Jurkat, Clone E6-1 (cell line): ENCODE data around the gene TYW1B.
"Not testable (repeated sequence)": the region's sequence is repeated elsewhere in the genome, so short reads cannot be mapped to it uniquely, and the experiment has no call there.

ENCODE experiments used
- DNase-seq: peaks from one replicate; pipeline ENCODE4 v3.0.0-alpha.2; 2011; ENCODE audit warnings: low read depth, low spot score
- H3K4me3 ChIP-seq: 2 replicates; pipeline ENCODE4 v1.5.1; 2011; ENCODE audit warnings: mild to moderate bottlenecking, low read length, control low read depth, moderate library complexity

The TYW1B gene

DNA sequence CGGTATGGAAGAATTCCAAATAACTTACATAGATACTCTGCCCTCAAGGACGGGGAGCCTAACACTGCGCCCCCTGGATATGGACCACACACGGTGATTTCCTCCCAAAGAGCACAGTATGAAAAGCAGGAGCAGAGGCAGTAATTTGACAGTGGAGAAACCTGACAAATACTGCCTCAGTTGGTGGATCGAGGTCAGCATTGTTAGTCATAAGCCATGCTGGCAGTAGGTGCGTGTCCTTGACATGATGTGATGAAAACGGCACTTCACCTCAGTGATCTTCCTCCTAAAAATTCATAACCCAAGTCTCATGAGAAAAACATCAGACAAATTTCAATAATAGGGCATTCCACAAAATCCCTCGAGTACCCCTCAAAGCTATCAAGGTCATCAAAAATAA, 224.5 kb downstream of the TYW1B start:
- not testable (repeated sequence) for DNase-seq, H3K4me3 ChIP-seq

DNA sequence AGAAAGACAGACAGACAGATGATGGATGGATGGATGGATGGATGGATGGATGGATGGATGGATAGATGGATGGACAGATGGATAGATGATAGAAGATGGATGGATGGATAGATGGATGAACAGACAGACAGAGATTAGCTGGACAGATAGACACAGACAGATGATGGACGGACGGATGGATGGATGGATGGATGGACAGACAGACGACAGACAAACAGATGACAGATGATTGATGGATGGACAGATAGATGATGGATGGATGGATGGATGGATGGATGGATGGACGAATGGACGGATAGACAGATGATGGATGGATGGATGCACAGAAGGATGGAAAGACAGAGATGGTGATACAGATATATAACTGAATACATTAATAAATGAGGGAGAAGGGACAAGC, 224.9 kb downstream of the TYW1B start:
- H3K4me3 ChIP-seq: no peak overlapping the region
- DNase-seq: no peak

DNA sequence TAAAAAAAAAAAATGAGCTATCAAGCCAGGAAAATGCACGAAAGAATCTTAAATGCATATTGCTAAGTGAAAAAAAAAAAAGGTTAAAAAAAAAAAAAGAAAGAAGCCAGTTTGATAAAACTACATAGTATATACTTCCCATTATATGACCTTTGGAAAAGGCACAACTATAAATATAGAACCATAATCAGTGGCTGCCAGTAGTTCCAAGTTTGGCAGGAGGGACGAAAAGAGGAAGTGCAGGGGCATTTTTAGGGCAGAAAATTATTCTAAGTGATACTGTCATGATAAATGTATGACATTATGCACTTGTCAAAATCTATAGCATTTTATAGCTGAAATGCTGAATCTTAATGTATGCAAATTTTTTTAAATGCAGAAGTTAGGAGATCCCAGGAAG, 226.3 kb downstream of the TYW1B start:
- DNase-seq, H3K4me3 ChIP-seq: not testable (repeated sequence)

DNA sequence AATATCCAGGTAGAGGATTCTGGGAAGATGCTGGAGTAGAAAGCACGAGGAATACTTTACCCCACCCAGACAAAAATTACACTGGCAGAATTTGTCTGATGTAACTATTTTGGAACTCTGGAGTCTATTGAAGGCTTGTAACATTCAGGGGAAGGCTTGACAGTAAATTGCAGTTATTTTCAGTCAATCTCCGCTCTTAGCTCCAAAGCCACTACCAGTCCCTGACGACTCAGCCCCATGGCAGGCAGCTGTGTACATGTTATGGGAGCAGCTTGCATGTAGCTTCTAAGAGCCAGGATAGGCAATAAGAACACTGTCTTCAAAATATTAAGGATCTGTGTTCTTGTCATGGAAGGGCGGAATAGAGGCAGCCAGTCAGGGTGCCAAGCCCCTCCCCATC, 238.0 kb downstream of the TYW1B start:
- H3K4me3 ChIP-seq, DNase-seq: not testable (repeated sequence)

DNA sequence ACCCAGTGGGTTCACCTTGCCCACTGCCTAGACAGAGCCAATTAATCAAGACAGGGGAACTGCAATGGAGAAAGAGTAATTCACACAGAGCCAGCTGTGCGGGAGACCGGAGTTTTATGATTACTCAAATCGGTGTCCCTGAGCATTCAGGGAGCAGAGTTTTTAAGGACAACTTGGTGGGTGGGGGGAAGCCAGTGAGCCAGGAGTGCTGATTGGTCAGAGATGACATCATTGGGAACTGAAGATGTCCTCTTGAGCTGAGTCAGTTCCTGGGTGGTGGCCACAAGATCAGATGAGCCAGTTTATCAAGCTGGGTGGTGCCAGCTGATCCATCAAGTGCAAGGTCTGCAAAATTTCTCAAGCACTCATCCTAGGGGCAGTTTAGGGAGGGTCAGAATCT, 240.7 kb downstream of the TYW1B start:
- H3K4me3 ChIP-seq, DNase-seq: not testable (repeated sequence)

DNA sequence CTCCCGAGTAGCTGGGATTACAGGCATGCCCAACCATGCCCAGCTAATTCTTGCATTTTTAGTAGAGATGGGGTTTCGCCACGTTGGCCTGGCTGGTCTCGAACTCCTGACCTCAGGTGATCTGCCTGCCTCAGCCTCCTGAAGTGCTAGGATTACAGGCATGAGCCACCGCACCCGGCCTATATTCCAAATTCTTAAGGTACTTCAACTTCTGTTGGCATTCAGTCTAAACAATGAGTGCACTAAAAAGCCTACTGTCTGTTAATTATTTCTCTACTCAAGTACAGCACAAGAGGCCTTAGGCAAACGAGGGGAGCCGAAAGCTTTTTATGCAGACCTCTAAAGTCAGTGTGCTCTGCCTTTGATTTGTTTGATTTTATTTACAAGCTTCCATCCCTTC, 243.4 kb downstream of the TYW1B start:
- not testable (repeated sequence) for H3K4me3 ChIP-seq, DNase-seq

DNA sequence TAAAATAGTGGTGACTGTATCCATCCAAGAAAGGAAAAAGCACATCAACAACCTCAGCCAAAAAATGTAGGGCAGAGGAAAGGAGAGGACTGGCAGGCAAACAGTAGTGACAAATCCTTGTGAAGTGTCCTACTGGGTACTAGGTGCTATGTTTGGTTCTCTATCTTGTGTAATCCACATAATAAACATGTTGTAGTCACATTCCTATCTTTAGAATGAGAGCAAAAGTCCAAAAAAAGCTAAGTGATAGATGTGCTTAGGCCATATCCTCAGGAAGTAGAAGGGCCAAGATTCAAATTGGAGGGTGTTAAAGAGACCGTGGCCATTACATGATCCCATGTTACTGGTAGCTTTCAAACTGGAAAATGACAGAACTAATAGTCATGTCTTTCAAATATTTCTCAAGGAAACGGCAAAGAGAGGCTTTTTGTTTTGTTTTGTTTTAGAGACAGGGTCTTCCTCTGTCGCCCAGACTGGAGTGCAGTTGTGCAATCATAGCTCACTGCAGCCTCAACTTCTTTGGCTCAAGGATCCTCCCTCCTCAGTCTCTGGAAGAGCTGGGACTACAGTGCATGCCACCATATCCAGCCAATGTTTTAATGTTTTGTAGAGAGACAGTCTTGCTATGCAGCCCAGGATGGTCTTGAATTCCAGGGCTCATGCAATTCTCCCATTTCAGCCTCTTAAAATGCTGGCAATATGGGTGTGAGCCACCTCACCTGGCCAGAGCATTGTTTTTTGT, 244.2 kb downstream of the TYW1B start:
- DNase-seq: not testable (repeated sequence)

DNA sequence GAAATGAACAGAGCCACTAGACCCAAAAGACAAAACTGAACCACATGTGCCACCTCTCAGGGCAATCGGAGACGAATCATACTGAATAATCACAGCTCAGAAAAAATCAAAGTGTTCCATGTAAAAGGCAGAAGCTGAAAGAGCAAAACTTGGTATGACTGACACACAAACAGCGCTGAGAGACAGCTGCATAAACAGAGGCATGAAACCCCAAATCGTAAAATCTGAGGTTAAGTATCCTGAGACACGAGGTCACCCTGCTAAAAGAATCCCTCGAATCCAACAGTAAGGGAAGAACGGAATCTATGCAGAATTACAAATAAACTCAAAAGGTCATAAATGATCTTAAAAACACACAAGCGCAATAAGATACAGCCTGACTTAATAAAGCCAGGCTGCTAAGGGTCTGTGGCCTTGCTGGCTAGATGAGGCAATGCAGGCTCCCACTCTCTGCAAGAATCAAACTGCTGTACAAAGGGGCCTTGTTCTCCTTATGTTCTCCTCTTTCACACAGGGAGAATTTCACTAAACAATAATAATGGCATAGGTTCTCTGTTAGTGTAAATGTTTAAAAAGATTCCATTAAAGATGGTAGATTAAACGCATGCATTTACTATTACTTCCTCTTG, 247.7 kb downstream of the TYW1B start:
- DNase-seq, H3K4me3 ChIP-seq: not testable (repeated sequence)

More for the DNA sequence above, 244.2 kb downstream of the TYW1B start:
- not testable (repeated sequence) for H3K4me3 ChIP-seq

DNA sequence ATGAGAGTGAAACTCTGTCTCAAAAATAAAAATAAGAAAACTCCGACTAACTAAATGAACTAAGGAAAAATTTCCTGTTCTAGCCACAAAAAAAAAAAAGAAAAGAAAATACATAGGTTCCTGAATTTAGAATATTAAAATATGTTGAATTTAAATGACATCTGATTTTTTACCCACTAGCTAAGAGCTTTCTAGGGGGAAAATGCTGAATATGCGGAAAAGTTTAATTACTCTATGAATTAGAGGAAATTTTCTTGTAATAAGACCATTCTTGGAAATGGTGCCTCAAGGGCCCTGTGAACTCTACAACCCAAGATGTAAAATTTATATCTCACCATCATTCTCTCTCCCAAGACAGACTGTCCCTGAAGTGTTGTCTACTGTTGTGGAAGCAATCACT, 250.9 kb downstream of the TYW1B start:
- DNase-seq: no peak
- H3K4me3 ChIP-seq: no peak overlapping the region

DNA sequence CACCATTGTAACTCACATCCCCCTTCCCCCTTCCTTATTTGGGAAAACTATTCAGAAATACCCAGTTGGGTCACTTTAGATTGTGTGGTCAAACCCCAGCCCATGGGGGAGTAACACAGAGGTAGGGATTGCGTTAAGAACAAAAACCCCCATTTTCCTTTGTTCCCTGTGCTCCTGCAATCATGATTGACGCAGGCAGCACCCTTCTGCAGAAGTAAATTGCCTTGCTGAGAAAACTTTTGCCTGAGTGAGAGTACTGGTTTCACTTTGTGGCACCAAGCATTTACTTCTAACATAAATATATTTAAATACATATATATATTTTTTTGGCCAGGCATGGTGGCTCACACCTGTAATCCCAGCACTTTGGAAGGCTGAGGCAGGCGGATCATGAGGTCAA, 266.0 kb downstream of the TYW1B start:
- H3K4me3 ChIP-seq, DNase-seq: not testable (repeated sequence)

DNA sequence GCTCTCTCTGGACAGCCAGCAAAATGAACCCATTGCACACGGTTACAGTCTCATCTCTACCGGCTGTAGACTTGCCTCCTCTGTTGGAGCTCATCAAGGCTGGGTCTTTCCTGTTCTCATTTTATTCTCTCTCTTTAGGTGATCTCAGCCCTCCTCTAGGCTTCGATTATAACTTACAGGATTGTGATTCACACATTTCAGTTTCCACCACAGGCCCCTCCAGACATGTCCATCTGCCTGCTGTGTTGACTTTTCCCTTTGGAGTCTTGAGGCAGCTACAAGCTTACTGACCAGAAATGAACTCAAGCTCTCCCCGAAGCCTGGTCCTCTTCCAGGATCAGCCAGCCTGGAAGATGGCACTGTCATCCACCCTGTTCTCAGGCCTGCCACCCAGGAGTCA, 268.5 kb downstream of the TYW1B start:
- not testable (repeated sequence) for DNase-seq, H3K4me3 ChIP-seq

DNA sequence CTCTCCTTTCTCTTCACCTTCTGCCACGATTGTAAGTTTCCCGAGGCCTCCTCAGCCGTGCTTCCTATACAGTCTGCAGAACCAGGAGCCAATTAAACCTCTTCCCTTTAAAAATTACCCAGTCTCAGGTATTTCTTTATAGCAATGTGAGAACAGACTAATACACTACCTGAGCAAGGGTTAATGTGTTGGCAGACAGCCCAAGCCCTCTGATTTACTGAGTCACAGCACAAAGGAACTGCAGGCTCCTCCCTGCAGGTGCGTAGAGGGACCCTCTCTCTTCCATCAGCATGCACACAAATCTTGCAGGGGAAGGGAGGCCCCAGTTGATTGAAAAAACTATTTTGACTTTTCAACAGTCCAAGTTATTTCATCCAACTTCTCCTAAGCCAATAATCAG, 271.3 kb downstream of the TYW1B start:
- H3K4me3 ChIP-seq, DNase-seq: not testable (repeated sequence)

DNA sequence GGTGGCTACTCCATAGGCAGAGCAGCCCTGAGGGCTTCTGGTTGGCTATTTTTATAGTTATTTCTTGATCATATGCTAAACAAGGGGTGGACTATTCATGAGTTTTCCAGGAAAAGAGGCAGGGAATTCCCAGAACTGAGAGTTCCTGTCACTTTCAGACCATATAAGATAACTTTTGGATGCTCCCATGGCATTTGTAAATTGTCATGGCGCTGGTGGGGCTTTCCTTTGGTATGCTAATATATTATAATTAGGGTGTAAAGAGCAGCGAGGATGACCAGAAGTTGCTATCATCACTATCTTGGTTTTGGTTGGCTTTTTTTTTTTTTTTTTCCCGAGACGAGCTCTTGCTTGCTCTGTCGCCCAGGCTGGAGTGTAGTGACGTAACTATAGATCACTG, 272.8 kb downstream of the TYW1B start:
- DNase-seq, H3K4me3 ChIP-seq: not testable (repeated sequence)

DNA sequence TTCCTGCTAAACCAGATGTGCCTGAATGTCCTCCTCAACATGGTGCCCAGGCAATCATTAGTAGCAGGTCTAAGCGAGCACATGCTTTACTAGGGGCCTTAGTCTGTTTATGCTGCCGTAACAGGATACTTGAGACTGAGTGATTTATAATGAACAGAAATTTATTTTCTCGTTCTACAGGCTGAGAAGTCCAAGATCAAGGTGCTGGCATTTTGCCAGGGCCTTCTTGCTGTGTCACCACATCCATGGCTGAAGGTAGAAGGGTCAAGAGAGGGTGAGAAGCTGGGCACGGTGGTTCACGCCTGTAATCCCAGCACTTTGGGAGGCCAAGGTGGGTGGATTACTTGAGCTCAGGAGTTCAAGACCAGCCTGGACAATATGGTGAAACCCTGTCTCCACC, 273.6 kb downstream of the TYW1B start:
- peak; percentile 5 for DNase-seq

DNA sequence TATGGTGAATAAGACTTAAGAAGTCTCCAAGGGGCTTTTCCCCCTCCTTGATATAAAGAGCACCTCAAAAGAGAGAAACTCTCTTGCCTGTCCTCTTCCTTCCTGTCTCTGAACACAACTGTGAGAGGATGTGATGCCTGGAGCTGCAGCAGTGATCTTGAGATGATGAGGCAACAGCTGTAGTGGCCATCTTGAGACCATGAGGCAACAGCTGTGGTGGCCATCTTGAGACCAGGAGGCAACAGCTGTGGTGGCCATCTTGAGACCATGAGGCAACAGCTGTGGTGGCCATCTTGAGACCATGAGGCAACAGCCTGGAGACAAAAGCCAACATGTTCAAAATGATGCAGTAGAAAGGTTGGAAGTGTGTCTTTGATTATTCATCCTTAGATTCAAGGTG, 277.5 kb downstream of the TYW1B start:
- peak; percentile 8 for DNase-seq
- not testable (repeated sequence) for H3K4me3 ChIP-seq

More for the DNA sequence above, 273.6 kb downstream of the TYW1B start:
- H3K4me3 ChIP-seq: not testable (repeated sequence)

DNA sequence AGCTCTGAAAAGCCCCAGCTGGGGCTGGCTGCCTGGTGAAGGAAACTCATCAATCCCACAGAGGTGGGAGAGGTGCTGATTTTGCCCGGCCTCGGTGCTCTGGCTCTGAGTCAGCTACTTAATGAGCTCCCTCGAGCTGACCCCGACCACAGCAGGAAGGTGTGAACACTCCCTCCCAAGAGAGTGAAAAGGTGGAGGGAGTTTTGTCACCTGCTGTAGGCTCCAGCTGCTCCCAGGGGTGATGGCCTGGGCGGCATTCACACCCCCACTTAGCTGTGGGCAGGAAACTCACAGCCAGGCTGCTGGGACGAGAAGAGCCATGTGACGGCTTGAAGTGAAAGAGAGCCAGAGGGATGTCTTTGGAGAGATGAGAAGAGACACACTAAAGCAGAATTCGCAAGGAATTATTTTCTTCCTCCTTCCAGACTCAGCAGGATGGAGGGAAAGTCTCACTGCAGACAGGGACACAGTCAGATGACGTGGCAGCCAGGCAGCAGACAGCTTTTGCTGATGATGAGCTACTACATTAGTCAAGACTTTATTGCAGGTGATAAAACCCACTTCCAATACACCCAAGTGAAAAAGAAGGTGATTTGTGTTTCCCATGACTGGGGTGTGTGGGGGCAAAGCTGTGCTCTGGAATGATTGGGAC, 281.3 kb downstream of the TYW1B start:
- not testable (repeated sequence) for DNase-seq, H3K4me3 ChIP-seq

DNA sequence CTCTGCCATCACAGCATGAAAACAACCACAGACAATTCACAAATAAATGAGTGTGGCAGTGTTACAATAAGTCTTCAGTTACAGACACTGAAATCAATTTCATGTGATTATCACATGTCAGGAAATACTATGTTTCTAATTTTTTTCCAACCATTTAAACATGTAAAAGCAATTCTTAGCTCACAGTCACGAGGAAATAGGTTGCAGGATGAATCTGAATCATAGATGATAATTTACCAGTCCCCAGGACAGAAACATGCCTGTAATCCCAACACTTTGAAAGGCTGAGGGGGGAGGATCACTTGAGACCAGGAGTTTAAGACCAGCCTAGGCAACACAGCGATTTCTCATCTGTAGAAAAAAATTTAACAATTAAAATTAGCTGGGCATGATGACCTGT, 283.5 kb downstream of the TYW1B start:
- H3K4me3 ChIP-seq, DNase-seq: not testable (repeated sequence)

DNA sequence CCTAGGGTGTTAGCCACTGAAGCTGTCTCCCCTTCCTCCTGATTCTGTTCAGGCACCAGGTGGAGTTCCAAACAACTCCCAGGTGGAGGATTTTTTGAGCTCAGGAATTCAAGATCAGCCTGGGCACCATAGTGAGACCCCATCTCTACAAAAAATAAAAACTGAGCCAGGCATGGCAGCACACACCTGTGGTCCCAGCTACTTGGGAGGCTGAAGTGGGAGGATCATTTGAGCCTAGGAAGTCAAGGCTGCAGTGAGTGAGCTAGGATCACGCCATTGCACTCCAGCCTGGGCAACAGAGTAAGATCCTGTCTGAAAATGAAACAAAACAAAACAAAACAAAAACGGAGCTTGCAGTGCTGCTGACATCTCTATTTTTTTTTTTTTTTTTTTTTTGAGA, 287.1 kb downstream of the TYW1B start:
- no peak for DNase-seq
- H3K4me3 ChIP-seq: no peak overlapping the region

DNA sequence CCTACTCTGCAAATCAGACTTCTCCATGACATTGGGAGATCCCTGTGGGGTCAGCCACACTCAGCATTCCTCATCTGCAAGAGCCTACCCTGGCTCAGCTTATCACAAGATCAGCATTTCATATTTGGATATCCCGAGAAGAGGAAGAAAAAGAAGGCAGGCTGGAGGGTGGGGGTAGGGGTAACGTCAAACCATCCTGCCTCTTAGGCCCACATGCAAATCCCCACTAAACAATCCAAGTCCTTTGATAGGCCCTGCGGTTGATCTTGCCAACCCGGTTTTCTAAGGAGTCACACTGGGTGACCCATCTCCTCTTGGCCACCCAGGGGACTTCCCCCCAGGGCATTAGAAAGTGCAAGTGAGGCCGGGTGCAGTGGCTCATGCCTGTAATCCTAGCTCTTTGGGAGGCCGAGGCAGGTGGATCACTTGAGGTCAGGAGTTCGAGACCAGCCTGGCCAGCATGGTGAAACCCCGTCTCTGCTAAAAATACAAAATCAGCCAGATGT, 287.8 kb downstream of the TYW1B start:
- H3K4me3 ChIP-seq: no peak overlapping the region
- DNase-seq: no peak

DNA sequence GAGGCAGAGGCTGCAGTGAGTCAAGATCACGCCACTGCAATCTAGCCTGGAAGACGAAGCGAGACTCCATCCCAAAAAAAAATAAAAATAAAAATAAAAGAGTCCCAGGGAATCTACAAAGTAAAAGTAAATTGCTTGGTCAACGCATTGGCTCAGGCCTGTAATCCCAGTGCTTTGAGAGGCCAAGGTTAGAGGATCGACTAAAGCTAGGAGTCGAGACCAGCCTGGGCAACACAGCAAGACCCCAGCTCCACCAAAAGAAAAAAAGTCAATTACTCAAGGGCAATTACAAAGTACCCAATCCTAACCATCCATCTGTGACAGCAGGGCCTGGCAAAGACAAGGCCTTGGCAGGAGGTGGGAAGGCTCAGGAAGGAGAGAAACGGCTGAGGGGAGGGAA, 288.3 kb downstream of the TYW1B start:
- DNase-seq: no peak
- H3K4me3 ChIP-seq: no peak overlapping the region
